ENCODE data around the gene FBXW12.
A peak's percentile ranks its signal among the peaks of the same experiment; 100 is the strongest.

The FBXW12 gene

DNA sequence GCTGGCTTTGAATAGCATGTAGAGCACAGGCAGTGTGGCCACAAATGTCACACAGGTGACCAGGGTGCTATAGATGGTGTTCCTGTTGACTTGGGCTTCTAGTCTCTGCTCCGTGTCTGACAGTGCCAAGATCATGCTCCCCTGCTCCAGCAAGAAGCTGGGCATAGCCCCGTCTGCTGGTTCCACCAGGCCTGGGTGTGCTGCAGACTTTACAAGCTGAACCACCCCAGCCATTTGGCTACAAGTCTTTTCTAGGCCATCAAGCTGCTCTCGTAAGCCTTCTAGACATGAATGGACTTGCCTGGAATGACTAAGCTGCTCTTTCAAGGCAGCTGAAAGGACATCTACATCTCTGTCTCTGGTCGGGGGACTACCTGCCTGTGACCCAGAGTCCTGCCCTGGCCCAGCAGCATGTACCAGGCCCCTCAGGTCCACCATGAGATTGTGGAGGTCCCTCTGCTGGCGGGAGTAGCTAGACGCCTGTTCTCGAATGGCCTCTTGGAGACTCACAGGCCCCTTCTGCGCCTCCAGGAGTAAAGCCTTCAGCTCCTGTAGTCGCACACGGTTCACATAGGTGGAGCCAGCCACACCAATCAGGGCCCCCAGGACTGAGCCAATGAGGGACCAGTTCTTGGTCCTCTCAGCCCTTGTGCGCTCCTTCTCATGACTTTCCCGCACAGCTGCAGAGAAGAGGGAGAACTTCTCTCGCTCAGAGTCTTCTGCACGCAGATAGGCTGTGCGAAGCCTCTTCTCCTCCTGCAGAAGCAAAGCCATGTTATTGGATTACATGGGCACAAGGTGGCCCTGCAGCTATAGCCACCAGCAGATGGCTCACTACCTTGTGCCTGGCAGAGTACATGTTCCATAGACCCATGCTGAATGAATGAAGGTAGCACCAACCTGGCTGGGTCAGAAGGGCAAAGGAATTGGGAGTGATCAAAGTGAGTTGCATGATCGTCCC, 60.7 kb downstream of the FBXW12 start:
- Histone ChIP-seq H3K4me1 (ENCODE audit: insufficient read depth, low read length) (peaks cover 19% of the 10 kb centered on the region), H3K9me3 (ENCODE audit: low read length) (no peaks in the 10 kb centered on the region), H3K27me3 (ENCODE audit: insufficient read depth, low read length) (no peaks in the 10 kb centered on the region), H3K36me3 (ENCODE audit: insufficient read depth, low read length) (peaks cover 20% of the 10 kb centered on the region), H3K4me3 (ENCODE audit: low read length) (no peak overlapping the region), H2AFZ (ENCODE audit: low read depth, low read length) (no peak overlapping the region)

GRCh38 chr3:48433472-48434118, 61.6 kb downstream of the FBXW12 start:
- peaks cover 20% of the 10 kb centered on the region for H3K36me3 ChIP-seq (ENCODE audit: insufficient read depth, low read length)
- no peaks in the 10 kb centered on the region for H3K9me3 ChIP-seq (ENCODE audit: low read length)
- peaks cover 11% of the 10 kb centered on the region for H3K4me1 ChIP-seq (ENCODE audit: insufficient read depth, low read length)
- no peak overlapping the region for H2AFZ ChIP-seq (ENCODE audit: low read depth, low read length)
- H3K4me3 ChIP-seq (ENCODE audit: low read length), result no peak overlapping the region
- no peaks in the 10 kb centered on the region for H3K27me3 ChIP-seq (ENCODE audit: insufficient read depth, low read length)

- Histone ChIP-seq H3K9me3 (ENCODE audit: low read length) (no peaks in the 10 kb centered on the region), H2AFZ (ENCODE audit: low read depth, low read length) (no peak overlapping the region), H3K4me1 (ENCODE audit: insufficient read depth, low read length) (peaks cover 11% of the 10 kb centered on the region), H3K4me3 (ENCODE audit: low read length) (no peak overlapping the region), H3K36me3 (ENCODE audit: insufficient read depth, low read length) (peaks cover 20% of the 10 kb centered on the region), H3K27me3 (ENCODE audit: insufficient read depth, low read length) (no peaks in the 10 kb centered on the region)
Observed at GRCh38 chr3:48434591-48435222, 62.7 kb downstream of the FBXW12 start.

DNA sequence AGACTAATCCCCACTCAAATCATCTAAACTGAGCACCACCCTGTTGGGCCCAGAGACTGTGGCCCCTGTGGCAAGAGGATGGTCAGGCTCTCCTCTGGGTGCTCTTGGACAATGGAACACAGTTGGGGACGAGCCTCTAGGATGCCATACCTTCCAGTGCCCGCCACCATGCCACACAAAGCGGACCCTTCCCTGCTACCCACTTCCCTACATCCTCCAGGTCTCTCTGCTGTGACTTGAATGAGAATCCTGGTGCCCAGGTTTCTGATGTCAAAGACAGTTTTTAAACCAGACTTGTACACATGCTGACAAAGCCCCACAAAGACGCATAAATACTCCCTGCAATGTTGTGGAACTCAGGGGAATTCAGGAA, 63.2 kb downstream of the FBXW12 start:
- H3K4me1 ChIP-seq (ENCODE audit: insufficient read depth, low read length), result peaks cover 6% of the 10 kb centered on the region
- H3K27me3 ChIP-seq (ENCODE audit: insufficient read depth, low read length), result no peaks in the 10 kb centered on the region
- no peak overlapping the region for H2AFZ ChIP-seq (ENCODE audit: low read depth, low read length)
- H3K36me3 ChIP-seq (ENCODE audit: insufficient read depth, low read length), result peaks cover 20% of the 10 kb centered on the region
- no peak overlapping the region for H3K4me3 ChIP-seq (ENCODE audit: low read length)
- no peaks in the 10 kb centered on the region for H3K9me3 ChIP-seq (ENCODE audit: low read length)

- H3K27me3 ChIP-seq (ENCODE audit: insufficient read depth, low read length), result no peaks in the 10 kb centered on the region
- H3K4me1 ChIP-seq (ENCODE audit: insufficient read depth, low read length), result peaks cover 3% of the 10 kb centered on the region
- H3K9me3 ChIP-seq (ENCODE audit: low read length), result no peaks in the 10 kb centered on the region
- no peak overlapping the region for H3K4me3 ChIP-seq (ENCODE audit: low read length)
- peaks cover 20% of the 10 kb centered on the region for H3K36me3 ChIP-seq (ENCODE audit: insufficient read depth, low read length)
- H2AFZ ChIP-seq (ENCODE audit: low read depth, low read length), result no peak overlapping the region
Observed at GRCh38 chr3:48435774-48436476, 63.9 kb downstream of the FBXW12 start.

- Histone ChIP-seq H3K4me1 (ENCODE audit: insufficient read depth, low read length) (peaks cover 6% of the 10 kb centered on the region), H3K9me3 (ENCODE audit: low read length) (no peaks in the 10 kb centered on the region), H2AFZ (ENCODE audit: low read depth, low read length) (no peak overlapping the region), H3K4me3 (ENCODE audit: low read length) (no peak overlapping the region), H3K36me3 (ENCODE audit: insufficient read depth, low read length) (peaks cover 20% of the 10 kb centered on the region), H3K27me3 (ENCODE audit: insufficient read depth, low read length) (no peaks in the 10 kb centered on the region)
Observed at GRCh38 chr3:48436477-48436787, 64.4 kb downstream of the FBXW12 start.

- Histone ChIP-seq H2AFZ (ENCODE audit: low read depth, low read length) (no peak overlapping the region), H3K9me3 (ENCODE audit: low read length) (no peaks in the 10 kb centered on the region), H3K36me3 (ENCODE audit: insufficient read depth, low read length) (peaks cover 23% of the 10 kb centered on the region), H3K27me3 (ENCODE audit: insufficient read depth, low read length) (no peaks in the 10 kb centered on the region), H3K4me1 (ENCODE audit: insufficient read depth, low read length) (peaks cover 11% of the 10 kb centered on the region), H3K4me3 (ENCODE audit: low read length) (no peak overlapping the region)
Observed at GRCh38 chr3:48436855-48437254, 64.8 kb downstream of the FBXW12 start.

DNA sequence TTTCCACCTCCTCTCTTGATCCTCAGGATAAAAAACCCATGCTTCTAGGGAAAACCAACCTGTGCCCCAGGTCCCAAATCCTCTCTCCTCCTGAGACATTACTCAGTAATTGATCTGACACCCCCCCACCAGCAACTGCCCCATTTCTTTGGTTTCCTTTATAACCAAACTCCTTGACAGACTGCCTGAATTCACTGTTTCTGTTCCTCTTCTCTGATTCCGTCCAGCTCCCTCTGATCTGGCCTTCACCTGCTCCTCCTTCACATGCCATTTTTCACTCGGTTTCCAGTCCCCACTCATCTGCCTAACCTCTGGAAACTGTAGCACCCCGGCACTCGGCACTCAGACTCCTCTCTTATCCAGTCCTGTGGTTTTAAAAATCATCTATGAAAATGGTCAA, 65.8 kb downstream of the FBXW12 start:
- Histone ChIP-seq H3K36me3 (ENCODE audit: insufficient read depth, low read length) (peaks cover 22% of the 10 kb centered on the region), H3K4me1 (ENCODE audit: insufficient read depth, low read length) (peaks cover 12% of the 10 kb centered on the region)

DNA sequence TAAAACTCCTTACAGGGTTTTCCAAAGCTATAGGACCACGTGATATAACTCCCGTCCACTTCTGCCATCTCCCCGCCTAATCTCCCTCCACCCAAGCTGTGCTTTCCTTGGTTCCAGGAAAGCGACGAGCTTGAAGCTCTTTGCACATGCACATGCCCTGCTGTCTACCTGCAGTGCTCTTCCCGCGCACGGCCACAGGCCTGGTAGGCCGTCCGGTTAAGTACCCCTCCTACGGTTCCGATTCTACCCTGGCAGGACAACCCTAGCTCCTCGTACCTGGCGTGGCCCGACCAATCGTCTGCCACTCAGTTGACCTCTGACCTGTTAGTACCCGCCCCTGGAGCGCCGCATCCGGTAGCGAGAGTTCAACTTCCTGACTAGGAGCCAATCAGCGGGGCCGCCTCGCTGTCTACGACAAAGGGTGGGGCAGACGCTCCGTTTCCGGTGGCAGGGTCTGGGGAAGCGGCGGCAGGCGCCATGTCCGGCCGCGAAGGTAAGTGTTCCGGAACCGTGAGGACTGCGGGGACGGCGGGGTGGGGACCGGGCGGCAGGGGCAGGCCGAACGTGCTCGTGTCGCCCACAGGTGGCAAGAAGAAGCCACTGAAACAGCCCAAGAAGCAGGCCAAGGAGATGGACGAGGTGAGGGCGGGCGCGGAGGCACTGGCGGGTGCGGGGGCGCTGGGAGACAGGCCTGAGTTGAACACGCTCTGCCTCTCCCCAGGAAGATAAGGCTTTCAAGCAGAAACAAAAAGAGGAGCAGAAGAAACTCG, 68.0 kb downstream of the FBXW12 start, which contains the start of the genes CCDC51 and TMA7:
CCDC51 (minus strand) TSS at position 300 of the 770 bp plus-strand sequence. CDS start 4,991 bp downstream, outside the sequence.
TMA7 (plus strand) TSS at position 438 of the 770 bp plus-strand sequence; CDS start at position 478, 40 bp downstream.
- H2AFZ ChIP-seq (ENCODE audit: low read depth, low read length), result peak within 1 kb of the TSS; percentile 1
- H3K4me3 ChIP-seq (ENCODE audit: low read length), result peak within 1 kb of the TSS; percentile 63
- peaks cover 12% of the 10 kb centered on the region for H3K4me1 ChIP-seq (ENCODE audit: insufficient read depth, low read length)
- no peaks in the 10 kb centered on the region for H3K27me3 ChIP-seq (ENCODE audit: insufficient read depth, low read length)
- peaks cover 21% of the 10 kb centered on the region for H3K36me3 ChIP-seq (ENCODE audit: insufficient read depth, low read length)
- no peaks in the 10 kb centered on the region for H3K9me3 ChIP-seq (ENCODE audit: low read length)

More for the DNA sequence above, 65.8 kb downstream of the FBXW12 start:
- no peak overlapping the region for H3K4me3 ChIP-seq (ENCODE audit: low read length)
- H3K9me3 ChIP-seq (ENCODE audit: low read length), result no peaks in the 10 kb centered on the region
- H2AFZ ChIP-seq (ENCODE audit: low read depth, low read length), result no peak overlapping the region
- H3K27me3 ChIP-seq (ENCODE audit: insufficient read depth, low read length), result no peaks in the 10 kb centered on the region

DNA sequence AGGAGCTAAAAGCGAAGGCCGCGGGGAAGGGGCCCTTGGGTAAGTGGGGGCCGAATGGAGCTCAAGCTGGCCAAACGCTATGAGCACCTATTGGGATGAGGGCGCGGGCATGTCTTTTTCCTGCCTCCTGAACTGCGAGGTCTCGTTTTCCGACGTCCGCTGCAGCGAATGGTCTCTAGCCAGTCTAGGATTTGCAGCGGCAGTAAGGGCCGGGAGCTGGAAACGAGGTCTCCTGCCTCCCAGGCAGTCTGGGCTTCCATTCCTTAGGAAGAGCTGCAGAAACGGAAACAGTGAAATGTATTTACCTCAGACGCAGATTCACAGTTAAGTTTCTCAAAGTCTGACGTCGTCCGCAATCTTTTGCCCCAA, 68.6 kb downstream of the FBXW12 start:
- Histone ChIP-seq H3K36me3 (ENCODE audit: insufficient read depth, low read length) (peaks cover 21% of the 10 kb centered on the region), H3K27me3 (ENCODE audit: insufficient read depth, low read length) (no peaks in the 10 kb centered on the region), H2AFZ (ENCODE audit: low read depth, low read length) (no peak overlapping the region), H3K4me1 (ENCODE audit: insufficient read depth, low read length) (peaks cover 13% of the 10 kb centered on the region), H3K9me3 (ENCODE audit: low read length) (no peaks in the 10 kb centered on the region), H3K4me3 (ENCODE audit: low read length) (peak overlapping the region; percentile 63)

DNA sequence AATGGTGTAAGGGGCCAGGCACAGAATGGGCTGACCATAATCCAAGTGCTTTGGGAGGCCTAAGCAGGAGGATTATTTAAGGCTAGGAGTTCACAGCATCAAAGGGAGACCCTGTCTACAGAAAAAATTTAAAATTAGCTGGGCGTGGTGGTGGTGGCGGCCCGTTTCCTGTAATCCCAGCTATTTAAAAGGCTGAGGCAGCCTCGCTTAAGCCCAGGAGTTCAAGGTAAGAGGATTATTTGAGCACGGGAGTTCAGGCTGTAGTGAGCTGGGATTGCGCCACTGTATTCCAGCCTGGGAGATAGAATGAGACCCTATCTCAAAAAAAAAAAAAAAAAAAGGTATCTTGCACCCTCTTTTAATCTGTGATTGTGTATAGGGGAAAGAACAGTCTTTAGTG, 69.9 kb downstream of the FBXW12 start:
- Histone ChIP-seq H3K36me3 (ENCODE audit: insufficient read depth, low read length) (peaks cover 21% of the 10 kb centered on the region), H3K4me3 (ENCODE audit: low read length) (no peak overlapping the region), H3K27me3 (ENCODE audit: insufficient read depth, low read length) (no peaks in the 10 kb centered on the region), H2AFZ (ENCODE audit: low read depth, low read length) (no peak overlapping the region), H3K4me1 (ENCODE audit: insufficient read depth, low read length) (peaks cover 19% of the 10 kb centered on the region), H3K9me3 (ENCODE audit: low read length) (no peaks in the 10 kb centered on the region)
